Endothelial cell of umbilical vein (primary cell): ENCODE data around the gene ACAA1. TPM values are rescaled to one million over a fixed set of nuclear protein-coding genes. Genes with fewer than 3 reads are reported as not detected.

Experiments
- BruUV-seq: library from RNA; stranded (reverse); fragments of 400-500 nt; replicated peaks from 2 replicates; lab custom pipeline; 2021; lab: Mats Ljungman, UMichigan
- CTCF ChIA-PET: fragments of 300-600, 350-600 bp; sonication (Branson Sonifier 250); formaldehyde crosslinking; loops from one replicate; lab custom pipeline; 2021; ENCODE audit warnings: antibody characterized with exemption, inconsistent platforms; lab: Charles Lee
- POLR2A ChIA-PET: fragments of 300-600, 350-600 bp; sonication (Branson Sonifier 250); formaldehyde crosslinking; loops from one replicate; lab custom pipeline; 2021; ENCODE audit warnings: antibody characterized with exemption, inconsistent platforms; lab: Charles Lee
- DNase-seq: peaks from one replicate; pipeline ENCODE4 v3.0.0-alpha.2; 2011; ENCODE audit warnings: low read depth, low spot score
- FAIRE-seq: peaks from 2 replicates; lab custom pipeline; 2011; peaks lifted over from hg19 to GRCh38; lab: Jason Lieb, UNC
- H2AFZ ChIP-seq: 2 replicates; pipeline ENCODE4 v1.6.0; 2012; ENCODE audit warnings: low read depth, low read length, control low read depth, inconsistent platforms
- H3K27ac ChIP-seq: 2 replicates; pipeline ENCODE4 v1.5.1; 2011; ENCODE audit warnings: low read depth, mild to moderate bottlenecking, control low read depth, low read length, moderate library complexity; ENCODE audit not compliant: insufficient read depth
- H3K27me3 ChIP-seq, 2 experiments: 2 replicates each; pipeline versions ENCODE4 v1.6.0 to v1.6.1; 2011; ENCODE audit warnings: low read length in 2 of 2, mixed read lengths in 1 of 2; ENCODE audit not compliant: control insufficient read depth in 2 of 2, insufficient read depth in 2 of 2
- H3K36me3 ChIP-seq, 2 experiments: 2 replicates in 1 of 2; 3 replicates in 1 of 2; pipeline ENCODE4 v1.5.1; 2011; ENCODE audit warnings: low read length in 2 of 2, mild to moderate bottlenecking in 1 of 2, moderate library complexity in 1 of 2; ENCODE audit not compliant: control insufficient read depth in 2 of 2, insufficient read depth in 2 of 2; ENCODE audit errors: extremely low read depth in 1 of 2
- H3K4me1 ChIP-seq: 3 replicates; pipeline ENCODE4 v1.5.1; 2011; ENCODE audit warnings: mild to moderate bottlenecking, low read length; ENCODE audit not compliant: control insufficient read depth, insufficient read depth; ENCODE audit errors: extremely low read depth
- H3K4me2 ChIP-seq: 2 replicates; pipeline ENCODE4 v1.6.1; 2011; ENCODE audit warnings: low read length, control low read depth, mixed read lengths; ENCODE audit not compliant: insufficient read depth
- H3K4me3 ChIP-seq, 3 experiments: fragments of 200-600 bp in 1 of 3; sonication (generic), shearing (Covaris generic) in 1 of 3; replicated peaks in 1 of 3; 2 replicates each; pipeline ENCODE4 v1.5.1; 2011 to 2016; ENCODE audit warnings: control low read depth in 3 of 3, low read length in 3 of 3, mild to moderate bottlenecking in 2 of 3, inconsistent platforms in 1 of 3, low read depth in 1 of 3, moderate library complexity in 1 of 3; ENCODE audit not compliant: insufficient read depth in 1 of 3
- H3K79me2 ChIP-seq: 2 replicates; pipeline ENCODE4 v1.6.0; 2012; ENCODE audit warnings: low read length, inconsistent platforms; ENCODE audit not compliant: control insufficient read depth, insufficient read depth
- H3K9ac ChIP-seq: replicated peaks from 2 replicates; pipeline ENCODE3; 2011; ENCODE audit warnings: low read length, control low read depth; ENCODE audit not compliant: insufficient read depth; ENCODE audit errors: extremely low read depth
- H3K9me1 ChIP-seq: replicated peaks from 3 replicates; pipeline ENCODE4 v1.6.0; 2011; ENCODE audit warnings: mild to moderate bottlenecking, low read length; ENCODE audit not compliant: control insufficient read depth, insufficient read depth; ENCODE audit errors: extremely low read depth
- H3K9me3 ChIP-seq: replicated peaks from 2 replicates; pipeline ENCODE4 v1.5.1; 2012; ENCODE audit warnings: low read length, inconsistent platforms; ENCODE audit not compliant: control insufficient read depth, insufficient read depth
- H4K20me1 ChIP-seq: replicated peaks from 2 replicates; pipeline ENCODE3; 2011; ENCODE audit warnings: mild to moderate bottlenecking, low read length; ENCODE audit not compliant: control insufficient read depth, insufficient read depth; ENCODE audit errors: extremely low read depth
- EZH2 ChIP-seq: IDR thresholded peaks from 2 replicates; pipeline ENCODE4 v1.6.1; 2012; ENCODE audit warnings: borderline replicate concordance, low read depth, mild to moderate bottlenecking, moderate library complexity, low read length, inconsistent platforms; ENCODE audit not compliant: severe bottlenecking
- FOS ChIP-seq: IDR thresholded peaks from 2 replicates; pipeline ENCODE4 v1.6.1; 2011; ENCODE audit warnings: mild to moderate bottlenecking, low read length, moderate library complexity, borderline replicate concordance; ENCODE audit not compliant: insufficient read depth
- GATA2 ChIP-seq: IDR thresholded peaks from 2 replicates; pipeline ENCODE4 v1.7.0; 2011; ENCODE audit warnings: low read depth, mild to moderate bottlenecking, moderate library complexity, mixed read lengths, low read length; ENCODE audit not compliant: insufficient read length, insufficient read depth
- JUN ChIP-seq: IDR thresholded peaks from 2 replicates; pipeline ENCODE4 v1.6.1; 2011; ENCODE audit warnings: borderline replicate concordance, low read depth; ENCODE audit not compliant: insufficient read length, insufficient read depth
- MYC ChIP-seq: IDR thresholded peaks from one replicate; pipeline ENCODE4 v1.6.1; 2011; ENCODE audit warnings: mild to moderate bottlenecking, low read depth, low read length
- POLR2A ChIP-seq: IDR thresholded peaks from 2 replicates; pipeline ENCODE4 v1.6.1; 2012; ENCODE audit warnings: low read depth, mild to moderate bottlenecking, control low read depth, low read length
- POLR2AphosphoS5 ChIP-seq: IDR thresholded peaks from 2 replicates; pipeline ENCODE4 v1.6.1; 2012; ENCODE audit warnings: low read depth, mild to moderate bottlenecking, control low read depth, low read length, moderate library complexity; ENCODE audit not compliant: insufficient read depth
- dilution Hi-C: fragments of 300-500 bp; cut with MboI; formaldehyde crosslinking; loops from one replicate; pipeline ENCODE4 v1.15.0; 2019; ENCODE audit warnings: low sequenced_read_pairs; ENCODE audit not compliant: extremely low pct_ligation_motif_present
- intact Hi-C: fragments of 100-400 bp; cut with micrococcal nuclease; formaldehyde crosslinking; loops from one replicate; pipeline ENCODE4 v1.10.0; 2022
- polyA plus RNA-seq, 4 experiments: library from polyadenylated mRNA; depleted of rRNA in 3 of 4; stranded (reverse) in 3 of 4; unstranded in 1 of 4; fragments of >200 nt; gene quantifications; 2 replicates each; pipeline versions ENCODE4 v1.2.1 to v1.2.3, GENCODE V29; 2011 to 2012; ENCODE audit warnings: missing spikeins in 1 of 4
- total RNA-seq: library from RNA; stranded (reverse); gene quantifications from 2 replicates; pipeline ENCODE4 v1.2.3, GENCODE V29; 2021
- TF ChIP-seq, protein P1 (sequence below): IDR thresholded peaks from 2 replicates; pipeline ENCODE4 v1.6.1; 2011; ENCODE audit not compliant: insufficient read depth, insufficient read length
- TF ChIP-seq, protein P2 (sequence below), 2 donors: IDR thresholded peaks; 1 replicate in 1 of 2; 2 replicates in 1 of 2; pipeline ENCODE4 v1.5.1; 2011; ENCODE audit warnings: low read length in 2 of 2, mild to moderate bottlenecking in 2 of 2, moderate library complexity in 2 of 2, control low read depth in 1 of 2, inconsistent platforms in 1 of 2, low read depth in 1 of 2; ENCODE audit not compliant: insufficient read depth in 1 of 2; ENCODE audit errors: extremely low read depth in 1 of 2

ACAA1 gene
- total and polyA plus RNA-seq, 2 donors (not counting 3 experiments of a cell fraction or from before 2014, with no cell fraction given) = 52.1 to 53.8 TPM

DNA sequence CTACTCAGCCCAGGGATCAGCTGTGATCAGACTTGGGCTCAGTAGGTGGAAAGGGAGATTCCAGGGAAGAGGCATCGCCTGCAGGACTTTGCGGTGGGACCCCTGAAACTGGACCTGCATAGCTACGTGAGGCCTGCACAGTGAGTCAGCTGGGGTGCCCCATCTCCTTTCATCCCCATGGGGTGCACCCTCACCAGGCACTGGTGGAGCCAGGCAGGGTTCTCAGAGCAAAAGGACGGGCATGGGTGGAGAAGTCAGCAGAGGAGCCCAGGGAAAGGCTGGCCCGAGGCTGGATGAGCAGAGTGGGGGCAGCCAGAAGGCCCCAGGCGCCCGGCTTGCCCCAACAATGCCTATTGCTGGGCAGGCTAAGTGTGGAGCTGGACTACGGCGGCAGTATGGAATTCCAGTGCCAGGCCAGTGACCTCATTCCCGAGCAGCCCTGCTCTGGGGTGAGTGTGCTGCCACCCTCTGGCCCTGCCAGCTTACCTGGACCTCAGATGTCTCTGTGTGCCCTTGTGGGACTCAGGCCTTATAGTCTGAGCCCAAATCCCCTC, 19.7 kb downstream of the ACAA1 start:
- Histone ChIP-seq H3K9me3 (no peaks in the 10 kb centered on the region), H3K27ac (no peak overlapping the region), H2AFZ (no peak overlapping the region), H4K20me1 (no peaks in the 10 kb centered on the region), H3K27me3 (no peaks in the 10 kb centered on the region), H3K4me2 (no peak overlapping the region), H3K4me3 (no peak overlapping the region), H3K79me2 (no peaks in the 10 kb centered on the region), H3K36me3 (peaks cover 0 to 5% of the 10 kb centered on the region in 2 experiments), H3K9me1 (no peaks in the 10 kb centered on the region), H3K4me1 (no peaks in the 10 kb centered on the region), H3K9ac (no peak overlapping the region)
- FAIRE-seq (no peak), DNase-seq (no peak)
- CTCF ChIA-PET = interaction anchor here (0.7 to 4.8 kb wide), 14 partner anchors 10 to 727 kb away, joined by 3 to 52 read pairs (median 8); partner anchors contain the start of genes ACAA1, OXSR1 and XYLB
- dilution Hi-C loops (no loop called here), intact Hi-C loops (loop anchor here (5.0 kb wide), 1 partner anchor 180 kb away; no protein-coding TSS in a partner anchor)
- no TSS peak for BruUV-seq
- POLR2A ChIA-PET = no interaction called here
- TF ChIP-seq FOS (no peak), JUN (no peak), GATA2 (no peak), EZH2 (no peak), MYC (no peak), POLR2A (no peak), POLR2AphosphoS5 (no peak)
- TF ChIP-seq, protein P1, sequence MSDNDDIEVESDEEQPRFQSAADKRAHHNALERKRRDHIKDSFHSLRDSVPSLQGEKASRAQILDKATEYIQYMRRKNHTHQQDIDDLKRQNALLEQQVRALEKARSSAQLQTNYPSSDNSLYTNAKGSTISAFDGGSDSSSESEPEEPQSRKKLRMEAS = no peak
- TF ChIP-seq, protein P2, sequence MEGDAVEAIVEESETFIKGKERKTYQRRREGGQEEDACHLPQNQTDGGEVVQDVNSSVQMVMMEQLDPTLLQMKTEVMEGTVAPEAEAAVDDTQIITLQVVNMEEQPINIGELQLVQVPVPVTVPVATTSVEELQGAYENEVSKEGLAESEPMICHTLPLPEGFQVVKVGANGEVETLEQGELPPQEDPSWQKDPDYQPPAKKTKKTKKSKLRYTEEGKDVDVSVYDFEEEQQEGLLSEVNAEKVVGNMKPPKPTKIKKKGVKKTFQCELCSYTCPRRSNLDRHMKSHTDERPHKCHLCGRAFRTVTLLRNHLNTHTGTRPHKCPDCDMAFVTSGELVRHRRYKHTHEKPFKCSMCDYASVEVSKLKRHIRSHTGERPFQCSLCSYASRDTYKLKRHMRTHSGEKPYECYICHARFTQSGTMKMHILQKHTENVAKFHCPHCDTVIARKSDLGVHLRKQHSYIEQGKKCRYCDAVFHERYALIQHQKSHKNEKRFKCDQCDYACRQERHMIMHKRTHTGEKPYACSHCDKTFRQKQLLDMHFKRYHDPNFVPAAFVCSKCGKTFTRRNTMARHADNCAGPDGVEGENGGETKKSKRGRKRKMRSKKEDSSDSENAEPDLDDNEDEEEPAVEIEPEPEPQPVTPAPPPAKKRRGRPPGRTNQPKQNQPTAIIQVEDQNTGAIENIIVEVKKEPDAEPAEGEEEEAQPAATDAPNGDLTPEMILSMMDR (IDR thresholded peaks at IDR 0.05; ENCODE audit: extremely low read depth in 1 of 2, insufficient read depth in 1 of 2, low read depth in 1 of 2, low read length in 2 of 2) = no peak
